Tibial nerve (tissue), 3 donors: ENCODE data around the gene DOCK9.

Experiments
- POLR2A ChIP-seq, 2 donors: fragments of 450-650 bp; IDR thresholded peaks; one replicate each; pipeline ENCODE4 v1.6.1; 2017; ENCODE audit warnings: antibody characterized with exemption in 2 of 2, mild to moderate bottlenecking in 2 of 2, moderate library complexity in 2 of 2
- TF ChIP-seq, protein P1 (sequence below), 5 experiments: fragments of 200-600 bp in 3 of 5; fragments of 450-650 bp in 2 of 5; sonication (generic) in 3 of 5; IDR thresholded peaks; one replicate each; pipeline ENCODE4 v1.5.1; 2016 to 2019; ENCODE audit warnings: antibody characterized with exemption in 5 of 5, mild to moderate bottlenecking in 3 of 5, moderate library complexity in 2 of 5

DNA sequence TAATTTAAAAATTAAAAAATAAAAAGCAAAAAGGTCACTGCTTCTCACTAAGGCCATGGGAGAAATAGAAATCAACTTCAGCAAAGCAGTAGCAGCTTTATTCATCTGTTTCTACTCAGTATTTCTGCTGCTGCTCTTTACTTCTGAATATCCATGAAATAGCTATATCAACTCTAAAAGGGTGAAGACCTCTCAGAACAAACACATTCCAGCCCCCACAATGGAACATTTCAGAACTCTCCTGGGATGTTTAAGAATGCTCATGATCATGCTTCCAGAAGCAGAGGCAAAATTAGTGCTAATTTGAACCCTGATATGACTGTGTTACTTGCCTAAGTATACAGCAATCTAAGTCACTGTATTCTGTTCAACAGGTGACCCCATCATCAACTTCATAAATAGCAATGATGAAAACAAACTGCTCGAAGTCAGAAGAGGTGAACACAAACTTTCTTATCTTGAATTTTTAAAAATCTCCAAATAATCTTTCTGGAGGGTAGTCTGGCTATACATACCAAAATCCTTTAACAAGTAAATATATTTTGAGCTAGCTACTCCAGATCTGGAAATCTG is 29.6 kb upstream of the DOCK9 start:
- TF ChIP-seq, protein P1, sequence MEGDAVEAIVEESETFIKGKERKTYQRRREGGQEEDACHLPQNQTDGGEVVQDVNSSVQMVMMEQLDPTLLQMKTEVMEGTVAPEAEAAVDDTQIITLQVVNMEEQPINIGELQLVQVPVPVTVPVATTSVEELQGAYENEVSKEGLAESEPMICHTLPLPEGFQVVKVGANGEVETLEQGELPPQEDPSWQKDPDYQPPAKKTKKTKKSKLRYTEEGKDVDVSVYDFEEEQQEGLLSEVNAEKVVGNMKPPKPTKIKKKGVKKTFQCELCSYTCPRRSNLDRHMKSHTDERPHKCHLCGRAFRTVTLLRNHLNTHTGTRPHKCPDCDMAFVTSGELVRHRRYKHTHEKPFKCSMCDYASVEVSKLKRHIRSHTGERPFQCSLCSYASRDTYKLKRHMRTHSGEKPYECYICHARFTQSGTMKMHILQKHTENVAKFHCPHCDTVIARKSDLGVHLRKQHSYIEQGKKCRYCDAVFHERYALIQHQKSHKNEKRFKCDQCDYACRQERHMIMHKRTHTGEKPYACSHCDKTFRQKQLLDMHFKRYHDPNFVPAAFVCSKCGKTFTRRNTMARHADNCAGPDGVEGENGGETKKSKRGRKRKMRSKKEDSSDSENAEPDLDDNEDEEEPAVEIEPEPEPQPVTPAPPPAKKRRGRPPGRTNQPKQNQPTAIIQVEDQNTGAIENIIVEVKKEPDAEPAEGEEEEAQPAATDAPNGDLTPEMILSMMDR (IDR thresholded peaks at IDR 0.05): no peak
- no peak for TF ChIP-seq POLR2A (IDR thresholded peaks at IDR 0.05)
